DMS114 treated with DMSO at 0.1 percent for 48 hours (cell line): ENCODE measurements around the gene MEGF9.
"Not testable (repeated sequence)": the region's sequence is repeated elsewhere in the genome, so short reads cannot be mapped to it uniquely, and the experiment has no call there.

Experiments used
- DNase-seq: peaks from one replicate; lab custom pipeline; 2025; ENCODE audit not compliant: unreplicated experiment; lab: John Stamatoyannopoulos, UW

MEGF9 gene

DNA sequence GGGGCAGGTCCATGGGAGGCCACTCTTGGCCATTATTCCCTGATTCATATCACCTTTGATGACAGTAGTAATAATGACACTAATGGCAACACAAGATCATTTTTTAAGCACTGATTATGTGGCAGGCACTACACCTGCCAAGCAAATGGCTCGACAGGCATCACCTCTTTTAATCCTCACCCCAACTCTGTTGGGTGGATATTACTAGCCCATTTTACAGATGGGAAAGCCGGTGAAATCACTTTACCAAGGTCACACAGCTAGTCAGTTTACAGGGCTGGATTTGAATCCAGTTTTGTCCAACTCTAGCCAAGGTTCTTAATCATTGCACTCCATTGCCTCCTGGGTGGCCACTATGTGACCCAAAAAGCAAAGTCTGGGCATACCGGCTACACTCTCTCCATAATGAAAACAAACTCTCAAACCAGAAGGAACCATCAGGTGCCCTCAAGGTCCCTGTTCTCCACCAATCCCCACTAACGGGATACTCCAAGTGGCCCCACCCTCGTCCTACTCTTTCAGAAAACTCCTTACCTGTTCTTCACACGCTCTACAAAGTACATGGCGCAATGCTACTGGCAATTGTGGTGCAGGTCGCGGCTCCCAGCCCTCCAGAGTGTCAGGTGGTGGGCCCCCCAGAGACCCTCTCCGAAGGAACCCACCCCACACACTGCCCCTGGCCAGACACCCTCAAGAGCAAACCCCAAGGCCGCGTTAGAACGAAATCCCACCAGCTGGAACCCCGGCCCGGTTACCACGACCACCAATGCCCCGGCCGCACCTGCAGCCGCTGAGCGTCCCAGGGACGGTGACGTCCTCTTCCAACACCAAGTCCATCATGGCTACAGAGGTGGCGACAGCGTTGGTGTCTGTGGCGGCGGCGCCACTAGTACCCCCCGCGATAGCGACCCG is 134.9 kb downstream of the MEGF9 start:
- no peak for DNase-seq

DNA sequence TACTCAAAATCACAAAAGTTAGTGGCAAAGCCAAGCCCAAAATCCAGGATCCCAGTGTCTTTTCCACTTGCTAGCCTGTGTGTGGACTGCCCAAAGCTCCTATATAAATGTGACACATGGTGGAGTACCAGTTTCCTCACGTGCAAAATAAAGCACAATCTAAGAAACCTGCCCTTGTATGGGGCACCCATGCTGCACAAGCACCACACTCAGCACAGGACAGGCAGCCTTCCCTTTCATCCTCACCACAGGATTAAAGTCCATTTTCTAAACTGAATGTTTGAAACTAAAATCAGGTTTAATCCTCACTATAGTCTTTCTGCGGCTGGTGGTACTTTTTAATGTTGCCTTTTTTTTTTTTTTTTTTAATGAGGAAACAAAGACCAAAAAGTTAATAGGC is 139.8 kb downstream of the MEGF9 start:
- DNase-seq = no peak

DNA sequence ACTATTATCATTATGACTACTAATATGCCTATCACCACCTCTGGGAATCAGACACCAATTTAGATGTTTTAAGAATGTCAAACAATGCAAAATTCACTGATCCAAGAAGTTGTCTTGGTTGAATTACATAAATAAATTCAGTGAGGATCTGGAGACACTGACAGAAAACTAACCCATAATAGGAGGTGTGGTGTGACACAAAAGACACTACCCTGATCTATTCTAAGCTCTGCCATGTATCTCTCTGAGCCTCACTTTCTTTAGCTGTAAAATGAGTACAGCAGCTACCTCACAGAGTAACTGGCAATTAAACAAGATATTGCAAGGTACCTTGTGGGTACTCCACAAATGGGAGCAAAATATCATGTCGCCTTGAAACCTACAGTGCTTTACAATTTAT is 141.8 kb downstream of the MEGF9 start:
- no peak for DNase-seq

DNA sequence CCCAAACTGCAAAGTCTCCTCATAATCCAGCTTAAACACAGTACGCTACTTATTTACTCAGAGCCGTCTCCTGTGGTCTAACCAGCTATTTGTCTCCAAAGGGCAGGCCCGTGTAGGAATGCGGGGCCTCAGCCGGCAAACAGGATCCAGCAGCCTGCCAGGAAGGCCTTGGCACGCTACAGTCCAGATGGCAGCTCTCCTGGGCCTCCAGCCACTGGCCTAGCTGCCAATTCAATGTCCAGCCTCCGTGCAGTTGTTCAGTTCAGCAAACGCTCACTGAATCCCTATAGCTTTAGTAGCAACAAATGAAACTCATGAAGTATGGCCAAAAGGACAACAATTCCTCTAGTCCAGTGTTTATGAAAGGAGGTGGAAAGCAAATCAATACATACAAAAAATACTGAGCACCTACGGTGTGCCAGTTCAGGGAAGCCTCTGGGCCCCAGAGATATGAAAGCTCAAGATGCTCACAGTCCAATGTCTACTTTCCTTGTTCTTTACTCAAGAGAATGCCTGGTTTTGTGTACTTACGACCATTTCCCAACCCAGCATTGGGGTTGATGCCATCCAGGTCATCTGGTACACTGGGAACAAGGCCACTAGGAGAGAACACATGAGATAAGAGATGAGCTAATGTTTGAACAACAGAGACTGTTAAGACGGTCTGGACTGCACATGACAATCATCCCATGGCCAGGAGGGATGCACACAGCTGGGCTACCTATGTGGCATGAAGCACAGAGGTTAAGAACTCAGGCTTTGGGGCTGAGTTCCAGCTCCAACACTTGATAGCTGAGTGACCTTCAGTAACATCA is 142.6 kb downstream of the MEGF9 start:
- DNase-seq = no peak

DNA sequence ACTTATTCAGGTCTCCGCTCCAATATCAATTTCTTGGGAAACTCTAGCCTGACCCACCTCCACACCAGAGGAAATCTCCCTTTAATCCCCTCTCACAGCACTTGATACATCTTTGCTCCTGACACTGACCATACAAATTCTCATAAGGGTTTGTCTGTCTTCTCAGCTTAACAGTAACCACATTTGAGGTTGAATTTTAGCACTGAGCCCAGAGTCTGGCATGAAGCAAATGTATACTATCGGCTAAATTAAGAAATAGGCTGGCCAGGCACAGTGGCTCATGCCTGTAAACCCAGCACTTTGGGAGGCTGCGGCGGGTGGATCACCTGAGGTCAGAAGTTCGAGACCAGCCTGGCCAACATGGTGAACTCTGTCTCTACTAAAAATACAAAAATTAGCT is 144.0 kb downstream of the MEGF9 start:
- DNase-seq = no peak

DNA sequence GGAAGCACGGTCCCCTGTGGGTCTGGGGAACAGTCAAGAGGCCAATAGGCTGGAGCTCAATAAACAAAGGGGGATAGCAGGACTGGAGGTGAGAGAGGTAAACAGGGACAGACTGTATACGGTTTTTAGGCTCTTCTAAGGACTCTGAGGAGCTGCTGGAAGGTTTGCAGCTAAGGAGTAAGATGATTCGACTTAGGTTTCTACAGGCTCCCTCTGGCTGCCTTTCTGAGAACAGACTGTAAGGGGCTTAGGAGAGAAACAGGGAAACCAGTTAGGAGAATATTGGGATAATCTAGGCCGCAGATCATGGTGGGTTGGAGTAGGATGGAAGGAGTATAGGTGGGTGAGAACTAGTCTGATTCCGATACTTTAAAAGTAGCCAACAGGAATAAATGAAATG is 144.7 kb downstream of the MEGF9 start:
- DNase-seq = no peak

DNA sequence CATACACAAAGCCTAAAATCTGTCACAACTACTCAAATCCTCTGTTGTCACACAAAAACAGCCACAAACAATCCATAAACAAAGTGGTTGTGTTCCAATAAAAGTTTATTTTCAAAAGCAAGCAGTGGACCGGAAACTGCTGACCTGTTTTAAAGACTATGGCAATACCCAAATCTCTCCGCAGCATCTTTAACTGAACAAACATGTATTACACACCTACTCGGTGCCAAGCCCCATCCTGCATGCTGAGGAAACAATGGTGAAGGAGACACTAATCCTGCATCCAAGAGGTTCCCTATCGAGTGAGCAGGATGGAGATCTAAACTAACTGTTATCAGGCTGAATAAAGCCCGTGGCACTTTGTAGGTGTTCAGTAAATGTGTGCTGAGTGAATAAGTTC is 145.5 kb downstream of the MEGF9 start:
- no peak for DNase-seq

DNA sequence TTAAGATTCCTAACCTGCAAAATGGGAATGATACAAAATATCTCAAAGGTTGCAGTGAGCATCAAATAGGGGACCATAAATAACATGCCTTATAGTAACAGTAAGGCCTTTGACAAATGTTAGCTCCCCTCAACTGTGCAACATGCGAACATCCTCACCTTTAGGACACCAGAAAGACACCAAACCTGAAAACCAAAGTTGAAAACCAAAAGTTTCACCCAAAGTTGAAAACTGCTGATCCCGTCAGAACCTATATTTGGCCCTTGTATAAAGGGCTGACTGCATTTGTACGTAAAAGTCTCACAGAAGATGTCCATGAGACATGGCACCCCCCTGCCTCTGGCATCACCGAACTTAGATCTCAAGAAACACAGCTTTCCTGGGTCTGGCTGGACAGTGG is 146.4 kb downstream of the MEGF9 start:
- DNase-seq = no peak

DNA sequence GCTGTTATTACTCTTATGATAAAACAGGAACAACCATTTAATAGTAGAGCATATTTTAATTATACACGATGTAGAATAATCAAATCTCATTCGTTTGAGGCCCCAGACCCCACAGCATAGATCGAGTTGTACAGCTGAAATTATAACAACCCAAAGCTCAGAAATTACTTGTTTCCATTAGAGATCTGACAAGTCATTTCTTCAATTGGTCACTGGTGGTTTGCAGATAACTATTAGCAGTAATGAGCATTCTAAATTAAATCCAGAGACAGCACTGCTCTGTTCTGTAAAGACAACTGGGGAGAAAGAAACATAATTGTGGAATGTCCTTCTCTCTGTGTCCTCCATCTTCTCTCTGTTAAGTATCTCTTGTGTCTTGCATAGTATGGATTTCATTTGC is 147.2 kb downstream of the MEGF9 start:
- DNase-seq = no peak

DNA sequence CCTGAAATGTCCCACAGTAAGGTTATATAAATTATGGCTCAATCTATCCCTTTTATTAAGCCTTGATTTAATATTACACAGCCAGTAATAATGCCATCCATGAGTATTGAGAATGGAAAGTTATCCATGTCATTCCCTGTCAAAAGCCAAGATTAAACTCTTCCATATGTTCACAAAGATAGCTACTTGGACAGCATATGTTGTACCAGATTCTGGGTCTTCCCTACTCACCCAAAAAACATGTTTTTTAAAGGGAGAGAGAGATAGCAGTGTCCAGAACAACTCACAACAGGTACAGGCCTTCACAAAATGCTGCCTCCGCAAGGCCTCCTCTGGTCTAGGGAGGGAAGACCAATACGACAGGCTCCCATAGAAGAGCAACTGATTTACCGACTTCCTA is 149.7 kb downstream of the MEGF9 start:
- no peak for DNase-seq

DNA sequence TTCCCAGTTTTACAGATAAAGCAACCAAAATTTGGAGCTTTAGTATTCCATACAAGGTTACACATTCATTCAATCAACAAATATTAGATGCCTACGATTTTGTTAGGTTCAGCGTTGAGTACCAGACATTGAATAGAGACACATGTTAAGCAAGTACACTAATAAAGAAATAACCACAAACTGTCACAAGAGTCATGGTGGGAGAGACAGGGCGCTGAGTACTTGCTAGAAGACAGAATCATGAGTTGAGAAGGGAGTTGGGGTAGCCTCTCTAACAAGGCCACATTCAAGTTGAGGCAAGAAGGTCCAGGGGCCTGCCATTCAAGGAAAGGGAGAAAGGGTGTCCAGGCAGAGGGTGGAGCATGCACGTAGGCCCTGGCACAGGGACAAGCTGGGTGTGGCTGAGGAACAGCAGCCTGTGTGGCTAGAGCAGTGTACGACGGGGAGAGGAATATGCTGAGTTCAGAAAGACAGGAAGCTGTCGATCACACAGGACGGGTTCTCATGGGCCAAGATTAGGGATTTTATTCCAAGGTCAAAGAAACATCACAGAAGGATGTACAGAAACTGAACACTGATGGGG is 151.3 kb downstream of the MEGF9 start:
- DNase-seq = no peak

DNA sequence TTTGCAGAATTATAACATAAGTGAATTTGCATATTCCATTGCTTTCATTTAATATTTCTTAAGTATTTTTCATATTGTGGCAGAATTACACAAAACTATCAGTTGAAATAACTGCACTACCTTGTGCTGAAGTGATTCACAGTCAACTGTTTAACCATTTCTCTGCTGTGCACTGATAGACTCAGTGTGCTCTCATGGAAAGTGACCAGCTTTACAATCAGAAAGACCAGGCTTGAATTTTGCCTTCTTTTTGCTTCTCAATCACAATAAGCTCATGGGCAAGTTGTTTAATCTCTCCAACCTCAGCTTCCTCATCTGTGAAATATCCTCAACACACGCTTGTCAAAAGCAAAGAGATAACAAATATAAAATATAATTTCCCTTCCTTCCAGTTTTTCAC is 152.6 kb downstream of the MEGF9 start:
- no peak for DNase-seq

DNA sequence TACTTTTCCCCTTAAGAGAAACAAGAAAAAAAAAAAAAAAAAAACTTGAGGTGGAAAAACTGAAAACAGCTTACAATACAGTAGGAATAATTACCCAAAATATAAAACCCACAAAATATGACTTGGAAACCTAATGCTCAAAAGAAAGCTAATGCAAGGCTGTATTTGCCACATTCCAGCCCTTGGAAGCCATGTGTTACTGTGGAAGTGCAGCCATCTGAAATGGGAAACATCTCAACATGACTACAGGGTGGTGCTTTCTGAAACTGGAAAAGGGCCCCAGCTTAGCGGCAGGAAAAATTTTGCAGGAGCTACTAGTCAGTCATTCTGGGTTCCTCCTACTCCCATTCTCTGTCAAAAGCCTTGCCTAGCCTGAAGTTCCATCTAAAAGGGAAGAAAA is 154.7 kb downstream of the MEGF9 start:
- DNase-seq = no peak

DNA sequence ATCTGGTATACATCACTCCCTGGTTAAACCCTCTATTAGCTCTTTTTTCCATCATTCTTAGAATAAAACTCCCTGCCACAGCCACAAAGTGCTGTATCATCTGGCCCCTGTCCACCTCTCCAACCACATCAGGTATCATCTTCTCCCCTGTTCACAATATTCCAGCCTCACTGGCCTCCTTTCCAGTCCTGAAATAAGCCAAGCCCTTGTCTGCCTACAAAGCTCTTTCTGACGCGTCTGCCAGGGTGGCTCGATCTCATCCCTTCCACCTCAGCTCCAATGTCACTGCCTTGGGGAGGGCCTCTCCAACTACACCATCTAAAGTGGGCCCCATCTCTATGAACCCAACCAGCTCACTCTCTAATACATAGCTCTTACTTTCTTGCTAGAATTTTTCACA is 155.8 kb downstream of the MEGF9 start:
- DNase-seq = no peak

DNA sequence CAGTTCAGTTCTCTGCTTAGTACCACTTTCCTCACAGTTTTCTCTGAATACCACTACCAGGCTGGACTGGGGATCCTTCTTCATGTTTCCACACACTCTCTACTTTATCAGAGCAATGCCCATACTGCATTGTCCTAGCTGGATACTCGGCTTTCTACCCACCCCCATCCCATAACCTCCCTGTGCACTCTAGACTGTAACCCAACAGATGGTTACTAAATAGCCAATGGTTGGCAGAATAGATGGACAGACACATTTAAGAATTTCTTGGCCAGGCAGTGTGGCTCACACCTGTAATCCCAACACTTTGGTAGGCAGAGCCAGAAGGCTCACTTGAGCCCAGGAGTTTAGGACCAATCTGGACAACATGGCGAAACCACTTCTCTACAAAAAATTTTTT is 157.1 kb downstream of the MEGF9 start:
- DNase-seq = no peak

DNA sequence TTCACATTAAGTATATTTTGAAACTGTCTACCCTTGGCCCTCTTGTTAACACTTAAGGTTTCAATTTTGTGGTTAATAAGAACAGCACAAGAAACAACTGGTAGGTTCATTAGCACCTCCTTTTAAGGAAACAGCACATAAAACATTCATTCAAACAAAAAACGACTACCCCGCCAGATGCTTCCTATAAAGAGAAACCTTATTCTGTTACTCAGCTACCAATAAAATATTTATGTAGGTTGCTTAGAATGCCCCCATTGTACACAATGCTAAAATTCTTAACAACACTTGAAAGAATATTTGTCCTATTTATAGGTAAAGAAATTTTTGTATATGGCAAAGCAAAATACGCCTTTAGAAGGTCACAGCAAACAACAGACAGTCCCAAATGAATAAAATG is 157.5 kb downstream of the MEGF9 start:
- no peak for DNase-seq

DNA sequence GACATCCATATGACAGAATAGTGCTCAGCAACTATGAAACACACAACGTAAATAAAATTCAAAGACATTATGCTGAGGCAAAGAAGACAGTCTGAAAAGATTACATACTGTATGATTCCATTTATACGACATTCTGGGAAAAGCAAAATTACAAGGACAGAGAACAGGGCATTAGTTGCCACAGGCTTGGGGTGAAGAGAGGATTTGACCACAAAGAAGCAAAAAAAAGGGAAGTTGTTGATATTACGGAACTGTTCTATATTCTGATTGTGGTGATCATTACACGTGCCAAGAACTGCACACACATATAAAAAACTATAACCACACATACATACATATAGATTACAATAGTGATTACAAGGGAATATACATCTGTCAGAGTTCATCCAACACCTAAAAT is 158.4 kb downstream of the MEGF9 start:
- no peak for DNase-seq

DNA sequence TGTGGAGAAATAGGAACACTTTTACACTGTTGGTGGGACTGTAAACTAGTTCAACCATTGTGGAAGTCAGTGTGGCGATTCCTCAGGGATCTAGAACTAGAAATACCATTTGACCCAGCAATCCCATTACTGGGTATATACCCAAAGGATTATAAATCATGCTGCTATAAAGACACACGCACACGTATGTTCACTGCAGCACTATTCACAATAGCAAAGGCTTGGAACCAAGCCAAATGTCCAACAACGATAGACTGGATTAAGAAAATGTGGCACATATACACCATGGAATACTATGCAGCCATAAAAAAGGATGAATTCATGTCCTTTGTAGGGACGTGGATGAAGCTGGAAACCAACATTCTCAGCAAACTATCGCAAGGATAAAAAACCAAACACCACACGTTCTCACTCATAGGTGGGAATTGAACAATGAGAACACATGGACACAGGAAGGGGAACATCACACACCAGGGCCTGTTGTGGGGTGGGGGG is 162.0 kb downstream of the MEGF9 start:
- not testable (repeated sequence) for DNase-seq
